Activated gamma-delta T cell (primary cell): ENCODE results near the gene ZDHHC18.

ENCODE experiments used
- DNase-seq: peaks from one replicate; lab custom pipeline; 2025; lab: John Stamatoyannopoulos, UW
- total RNA-seq, 2 donors: gene quantifications; one replicate each; lab custom pipeline; 2026; lab: John Stamatoyannopoulos, UW

Gene ZDHHC18, protein sequence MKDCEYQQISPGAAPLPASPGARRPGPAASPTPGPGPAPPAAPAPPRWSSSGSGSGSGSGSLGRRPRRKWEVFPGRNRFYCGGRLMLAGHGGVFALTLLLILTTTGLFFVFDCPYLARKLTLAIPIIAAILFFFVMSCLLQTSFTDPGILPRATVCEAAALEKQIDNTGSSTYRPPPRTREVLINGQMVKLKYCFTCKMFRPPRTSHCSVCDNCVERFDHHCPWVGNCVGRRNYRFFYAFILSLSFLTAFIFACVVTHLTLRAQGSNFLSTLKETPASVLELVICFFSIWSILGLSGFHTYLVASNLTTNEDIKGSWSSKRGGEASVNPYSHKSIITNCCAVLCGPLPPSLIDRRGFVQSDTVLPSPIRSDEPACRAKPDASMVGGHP
- 65.6 to 77.7 reads per million in 2 donors for total RNA-seq

- peak; percentile 57 for DNase-seq
These were observed at the start of gene ZDHHC18 for GRCh38 chr1:26826261-26827105. Gene ZDHHC18 (plus strand): TSS chr1:26826688. CDS start chr1:26826805, 117 bp downstream.

DNA sequence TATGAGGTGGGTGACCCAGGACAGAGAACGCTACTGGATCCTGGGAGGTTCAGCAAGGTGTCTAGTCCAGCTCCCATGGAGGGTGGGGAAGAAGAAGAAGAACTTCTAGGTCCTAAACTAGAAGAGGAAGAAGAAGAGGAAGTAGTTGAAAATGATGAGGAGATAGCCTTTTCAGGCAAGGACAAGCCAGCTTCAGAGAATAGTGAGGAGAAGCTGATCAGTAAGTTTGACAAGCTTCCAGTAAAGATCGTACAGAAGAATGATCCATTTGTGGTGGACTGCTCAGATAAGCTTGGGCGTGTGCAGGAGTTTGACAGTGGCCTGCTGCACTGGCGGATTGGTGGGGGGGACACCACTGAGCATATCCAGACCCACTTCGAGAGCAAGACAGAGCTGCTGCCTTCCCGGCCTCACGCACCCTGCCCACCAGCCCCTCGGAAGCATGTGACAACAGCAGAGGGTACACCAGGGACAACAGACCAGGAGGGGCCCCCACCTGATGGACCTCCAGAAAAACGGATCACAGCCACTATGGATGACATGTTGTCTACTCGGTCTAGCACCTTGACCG, 47.3 kb upstream of the ZDHHC18 start:
- DNase-seq = no peak

DNA sequence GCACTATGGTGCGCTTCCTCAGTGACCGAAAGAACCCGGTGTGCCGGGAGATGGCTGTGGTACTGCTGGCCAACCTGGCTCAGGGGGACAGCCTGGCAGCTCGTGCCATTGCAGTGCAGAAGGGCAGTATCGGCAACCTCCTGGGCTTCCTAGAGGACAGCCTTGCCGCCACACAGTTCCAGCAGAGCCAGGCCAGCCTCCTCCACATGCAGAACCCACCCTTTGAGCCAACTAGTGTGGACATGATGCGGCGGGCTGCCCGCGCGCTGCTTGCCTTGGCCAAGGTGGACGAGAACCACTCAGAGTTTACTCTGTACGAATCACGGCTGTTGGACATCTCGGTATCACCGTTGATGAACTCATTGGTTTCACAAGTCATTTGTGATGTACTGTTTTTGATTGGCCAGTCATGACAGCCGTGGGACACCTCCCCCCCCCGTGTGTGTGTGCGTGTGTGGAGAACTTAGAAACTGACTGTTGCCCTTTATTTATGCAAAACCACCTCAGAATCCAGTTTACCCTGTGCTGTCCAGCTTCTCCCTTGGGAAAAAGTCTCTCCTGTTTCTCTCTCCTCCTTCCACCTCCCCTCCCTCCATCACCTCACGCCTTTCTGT, 46.0 kb upstream of the ZDHHC18 start:
- DNase-seq = no peak

- no peak for DNase-seq
These were observed 45.2 kb upstream of the ZDHHC18 start for GRCh38 chr1:26781206-26781825.

- DNase-seq = no peak
These were observed 43.8 kb upstream of the ZDHHC18 start for GRCh38 chr1:26782521-26783212.

DNA sequence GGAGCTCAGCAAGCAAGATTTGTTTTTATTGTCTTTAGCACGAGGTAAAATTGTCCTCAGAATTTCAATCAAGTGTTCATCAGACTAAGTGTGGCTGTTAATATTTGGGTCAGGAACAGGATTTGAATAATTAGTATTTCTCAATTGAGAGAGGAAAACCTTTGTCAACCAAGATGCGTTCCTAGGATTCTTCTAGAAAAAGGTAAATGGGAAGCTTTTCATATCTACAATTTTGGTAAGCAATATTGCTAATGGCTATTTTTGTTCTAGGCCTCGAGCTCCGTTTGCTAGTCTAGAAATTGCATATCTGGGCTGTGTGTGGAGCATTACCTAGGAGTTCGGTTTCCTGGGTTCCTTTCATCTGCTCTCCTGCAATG, 42.9 kb upstream of the ZDHHC18 start:
- no peak for DNase-seq

- DNase-seq = no peak
These were observed 42.2 kb upstream of the ZDHHC18 start for GRCh38 chr1:26784023-26784871.

GRCh38 chr1:26784886-26785285, 41.6 kb upstream of the ZDHHC18 start:
- no peak for DNase-seq

GRCh38 chr1:26785611-26786436, 40.7 kb upstream of the ZDHHC18 start:
- no peak for DNase-seq

DNA sequence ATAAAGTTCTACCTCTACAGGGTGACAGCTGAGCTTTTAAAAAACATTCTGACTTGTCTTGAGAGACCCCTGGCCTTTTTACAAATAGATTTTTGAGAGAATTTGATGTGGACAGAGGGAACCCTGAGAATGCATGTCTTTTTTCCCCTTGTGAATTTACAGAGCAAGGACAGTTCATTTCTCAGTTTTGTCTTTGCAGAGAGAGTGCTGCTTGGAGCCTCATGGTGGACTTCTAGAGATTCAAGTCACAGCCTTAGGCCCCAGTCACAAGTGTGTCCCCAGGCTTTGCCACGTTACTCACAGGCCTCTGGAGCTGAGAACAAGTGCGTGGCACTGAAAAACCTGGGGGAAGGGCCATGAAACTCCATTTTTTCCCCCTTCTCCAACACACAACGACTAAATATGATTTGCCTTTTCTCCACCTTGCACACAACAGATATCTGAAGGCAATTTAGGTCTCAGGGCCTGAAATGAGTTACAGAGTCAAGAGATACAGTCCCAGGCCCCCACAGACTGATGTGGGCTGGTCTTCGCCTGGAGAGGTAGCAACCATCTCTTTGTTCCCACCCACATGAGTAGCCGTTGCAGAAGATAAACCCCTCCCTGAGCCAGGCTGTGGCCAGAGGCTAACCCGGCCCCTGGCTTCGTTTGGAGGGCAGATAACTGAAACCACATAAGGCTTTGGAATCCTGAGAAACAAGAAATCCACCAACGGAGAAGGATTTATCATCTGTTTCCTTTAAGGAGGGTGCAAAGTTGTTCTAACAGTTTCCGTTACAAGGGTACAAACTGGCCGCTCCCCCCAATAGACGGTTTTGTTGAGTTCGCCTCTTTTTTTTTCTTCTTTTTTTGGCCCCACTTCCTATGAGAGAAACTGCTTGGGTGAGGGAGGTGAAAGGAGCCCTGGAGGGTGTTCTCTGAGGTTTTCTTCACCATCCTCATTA, 39.8 kb upstream of the ZDHHC18 start:
- no peak for DNase-seq

GRCh38 chr1:26787381-26787705, 39.1 kb upstream of the ZDHHC18 start:
- peak; percentile 58 for DNase-seq

GRCh38 chr1:26787706-26788514, 38.6 kb upstream of the ZDHHC18 start, which contains the start of gene PIGV:
Gene PIGV (plus strand): TSS chr1:26787950. CDS start chr1:26790816, 2,866 bp downstream.
- peak; percentile 78 for DNase-seq

GRCh38 chr1:26788515-26788785, 38.0 kb upstream of the ZDHHC18 start:
- no peak for DNase-seq

DNA sequence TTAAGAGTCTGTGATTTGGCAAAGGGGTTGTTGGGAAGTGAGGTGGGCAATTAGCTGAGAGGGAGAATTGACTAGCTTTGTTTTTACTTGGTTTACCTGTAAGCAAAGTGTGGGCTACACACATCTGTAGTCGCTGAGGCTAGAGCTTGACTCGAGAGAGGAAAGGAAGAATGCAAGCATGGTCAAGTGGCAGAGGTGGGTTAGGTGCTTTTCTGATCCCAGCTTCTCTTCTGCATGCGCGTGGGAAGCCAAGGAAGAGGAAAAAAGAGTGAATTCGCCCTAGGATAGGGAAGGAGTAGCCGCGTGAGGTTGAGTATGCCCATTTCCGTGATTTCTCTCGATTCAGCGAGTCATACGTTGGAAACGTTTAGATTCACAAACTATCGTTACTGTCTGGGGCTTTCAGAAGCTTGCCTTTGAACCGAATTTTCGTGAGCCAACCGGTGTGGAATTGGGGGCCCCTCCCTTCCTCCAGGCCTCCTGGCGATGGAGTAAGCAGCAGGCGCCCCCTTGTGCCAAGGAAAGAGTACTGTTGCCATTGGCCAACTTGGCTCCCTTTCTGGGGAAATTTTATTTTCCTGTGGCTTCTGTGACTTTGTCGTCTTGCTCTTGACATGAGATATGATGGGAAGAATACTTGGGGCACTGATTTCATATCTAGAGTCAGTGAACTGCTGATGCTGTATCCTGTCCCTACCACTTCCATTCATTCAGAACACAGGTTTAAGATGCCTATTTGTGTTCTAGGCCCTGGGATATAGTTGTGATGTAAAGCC, 37.5 kb upstream of the ZDHHC18 start:
- no peak for DNase-seq

DNA sequence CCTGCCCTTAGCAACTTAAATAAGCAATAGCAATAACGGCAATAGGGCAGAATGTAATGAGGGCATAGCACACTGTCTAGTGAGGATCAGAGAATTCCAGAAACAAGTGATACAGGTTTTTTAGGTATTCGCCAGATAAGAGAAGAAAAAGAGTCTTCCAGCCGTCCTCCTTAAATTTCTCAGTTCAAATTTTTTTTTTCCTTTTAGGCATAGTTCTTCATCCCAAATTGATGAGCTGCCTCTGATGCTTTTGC, 36.9 kb upstream of the ZDHHC18 start:
- no peak for DNase-seq

GRCh38 chr1:26789931-26790330, 36.6 kb upstream of the ZDHHC18 start:
- DNase-seq = no peak

- DNase-seq = no peak
These were observed 35.9 kb upstream of the ZDHHC18 start for GRCh38 chr1:26790551-26790953.
